Measurements from ENCODE around the gene FGF9.

DNA sequence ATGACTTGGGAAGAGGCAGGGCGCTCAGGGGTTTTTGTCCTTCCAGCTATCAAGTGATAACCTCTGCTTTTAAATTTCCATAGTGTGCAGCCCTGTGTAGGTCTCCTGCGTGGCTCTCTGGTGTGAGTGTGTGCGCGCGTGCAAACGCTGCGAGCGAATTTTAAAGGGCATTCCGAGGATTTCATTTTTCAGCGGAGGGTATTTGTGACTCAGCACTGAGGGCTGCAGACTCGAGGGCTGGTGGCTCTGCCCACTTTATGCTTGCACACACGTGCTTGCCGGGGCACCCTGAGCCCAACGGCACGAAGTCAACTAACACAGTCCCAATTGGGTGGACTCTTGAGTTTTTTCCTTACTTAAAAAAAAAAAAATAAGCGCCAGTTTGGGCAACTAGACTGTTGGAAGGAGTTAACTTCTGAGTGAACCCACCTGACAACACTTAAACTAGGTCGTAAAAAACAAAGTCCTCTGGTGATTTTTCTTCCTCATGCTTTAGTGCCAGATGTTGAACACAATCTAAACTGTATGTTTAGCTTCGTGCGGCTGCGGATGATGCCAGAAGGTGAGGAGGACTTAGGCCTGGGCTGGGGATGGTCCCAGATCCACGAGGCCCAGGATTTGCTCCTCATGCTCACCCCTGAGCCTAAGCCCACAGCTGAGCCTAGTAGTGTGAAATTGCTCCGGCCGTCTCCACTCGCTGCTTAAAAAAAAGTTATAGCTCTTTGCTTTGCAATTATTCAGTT, 2.1 kb downstream of the FGF9 start:
- TF ChIP-seq, protein P1, sequence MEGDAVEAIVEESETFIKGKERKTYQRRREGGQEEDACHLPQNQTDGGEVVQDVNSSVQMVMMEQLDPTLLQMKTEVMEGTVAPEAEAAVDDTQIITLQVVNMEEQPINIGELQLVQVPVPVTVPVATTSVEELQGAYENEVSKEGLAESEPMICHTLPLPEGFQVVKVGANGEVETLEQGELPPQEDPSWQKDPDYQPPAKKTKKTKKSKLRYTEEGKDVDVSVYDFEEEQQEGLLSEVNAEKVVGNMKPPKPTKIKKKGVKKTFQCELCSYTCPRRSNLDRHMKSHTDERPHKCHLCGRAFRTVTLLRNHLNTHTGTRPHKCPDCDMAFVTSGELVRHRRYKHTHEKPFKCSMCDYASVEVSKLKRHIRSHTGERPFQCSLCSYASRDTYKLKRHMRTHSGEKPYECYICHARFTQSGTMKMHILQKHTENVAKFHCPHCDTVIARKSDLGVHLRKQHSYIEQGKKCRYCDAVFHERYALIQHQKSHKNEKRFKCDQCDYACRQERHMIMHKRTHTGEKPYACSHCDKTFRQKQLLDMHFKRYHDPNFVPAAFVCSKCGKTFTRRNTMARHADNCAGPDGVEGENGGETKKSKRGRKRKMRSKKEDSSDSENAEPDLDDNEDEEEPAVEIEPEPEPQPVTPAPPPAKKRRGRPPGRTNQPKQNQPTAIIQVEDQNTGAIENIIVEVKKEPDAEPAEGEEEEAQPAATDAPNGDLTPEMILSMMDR (IDR thresholded peaks at IDR 0.05; ENCODE audit: insufficient read depth, low read length) = no peak
- TF ChIP-seq, protein P2, sequence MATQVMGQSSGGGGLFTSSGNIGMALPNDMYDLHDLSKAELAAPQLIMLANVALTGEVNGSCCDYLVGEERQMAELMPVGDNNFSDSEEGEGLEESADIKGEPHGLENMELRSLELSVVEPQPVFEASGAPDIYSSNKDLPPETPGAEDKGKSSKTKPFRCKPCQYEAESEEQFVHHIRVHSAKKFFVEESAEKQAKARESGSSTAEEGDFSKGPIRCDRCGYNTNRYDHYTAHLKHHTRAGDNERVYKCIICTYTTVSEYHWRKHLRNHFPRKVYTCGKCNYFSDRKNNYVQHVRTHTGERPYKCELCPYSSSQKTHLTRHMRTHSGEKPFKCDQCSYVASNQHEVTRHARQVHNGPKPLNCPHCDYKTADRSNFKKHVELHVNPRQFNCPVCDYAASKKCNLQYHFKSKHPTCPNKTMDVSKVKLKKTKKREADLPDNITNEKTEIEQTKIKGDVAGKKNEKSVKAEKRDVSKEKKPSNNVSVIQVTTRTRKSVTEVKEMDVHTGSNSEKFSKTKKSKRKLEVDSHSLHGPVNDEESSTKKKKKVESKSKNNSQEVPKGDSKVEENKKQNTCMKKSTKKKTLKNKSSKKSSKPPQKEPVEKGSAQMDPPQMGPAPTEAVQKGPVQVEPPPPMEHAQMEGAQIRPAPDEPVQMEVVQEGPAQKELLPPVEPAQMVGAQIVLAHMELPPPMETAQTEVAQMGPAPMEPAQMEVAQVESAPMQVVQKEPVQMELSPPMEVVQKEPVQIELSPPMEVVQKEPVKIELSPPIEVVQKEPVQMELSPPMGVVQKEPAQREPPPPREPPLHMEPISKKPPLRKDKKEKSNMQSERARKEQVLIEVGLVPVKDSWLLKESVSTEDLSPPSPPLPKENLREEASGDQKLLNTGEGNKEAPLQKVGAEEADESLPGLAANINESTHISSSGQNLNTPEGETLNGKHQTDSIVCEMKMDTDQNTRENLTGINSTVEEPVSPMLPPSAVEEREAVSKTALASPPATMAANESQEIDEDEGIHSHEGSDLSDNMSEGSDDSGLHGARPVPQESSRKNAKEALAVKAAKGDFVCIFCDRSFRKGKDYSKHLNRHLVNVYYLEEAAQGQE (IDR thresholded peaks at IDR 0.05; ENCODE audit: insufficient replicate concordance, low read depth) = no peak

Data from HL-60 (cell line).